Astrocyte (in vitro differentiated cells and primary cell): ENCODE measurements around the gene MAOB.

Source experiments
- CTCF ChIP-seq: IDR thresholded peaks from 2 replicates; pipeline ENCODE4 v1.5.1; 2011; ENCODE audit warnings: low read depth, mild to moderate bottlenecking, inconsistent platforms, low read length, moderate library complexity; ENCODE audit not compliant: insufficient read depth
- EZH2 ChIP-seq: IDR thresholded peaks from 2 replicates; pipeline ENCODE4 v1.6.1; 2012; ENCODE audit warnings: mild to moderate bottlenecking, low read length, inconsistent platforms; ENCODE audit not compliant: insufficient read depth

GRCh38 chrX:43750248-43750676, 132.0 kb downstream of the MAOB start:
- TF ChIP-seq CTCF (peak; percentile 27), EZH2 (no peak)
